Measurements from ENCODE around the gene ZNF14.
A peak's percentile ranks its signal among the peaks of the same experiment; 100 is the strongest.
"Not testable (repeated sequence)": the region's sequence is repeated elsewhere in the genome, so short reads cannot be mapped to it uniquely, and the experiment has no call there.

ZNF14 gene

DNA sequence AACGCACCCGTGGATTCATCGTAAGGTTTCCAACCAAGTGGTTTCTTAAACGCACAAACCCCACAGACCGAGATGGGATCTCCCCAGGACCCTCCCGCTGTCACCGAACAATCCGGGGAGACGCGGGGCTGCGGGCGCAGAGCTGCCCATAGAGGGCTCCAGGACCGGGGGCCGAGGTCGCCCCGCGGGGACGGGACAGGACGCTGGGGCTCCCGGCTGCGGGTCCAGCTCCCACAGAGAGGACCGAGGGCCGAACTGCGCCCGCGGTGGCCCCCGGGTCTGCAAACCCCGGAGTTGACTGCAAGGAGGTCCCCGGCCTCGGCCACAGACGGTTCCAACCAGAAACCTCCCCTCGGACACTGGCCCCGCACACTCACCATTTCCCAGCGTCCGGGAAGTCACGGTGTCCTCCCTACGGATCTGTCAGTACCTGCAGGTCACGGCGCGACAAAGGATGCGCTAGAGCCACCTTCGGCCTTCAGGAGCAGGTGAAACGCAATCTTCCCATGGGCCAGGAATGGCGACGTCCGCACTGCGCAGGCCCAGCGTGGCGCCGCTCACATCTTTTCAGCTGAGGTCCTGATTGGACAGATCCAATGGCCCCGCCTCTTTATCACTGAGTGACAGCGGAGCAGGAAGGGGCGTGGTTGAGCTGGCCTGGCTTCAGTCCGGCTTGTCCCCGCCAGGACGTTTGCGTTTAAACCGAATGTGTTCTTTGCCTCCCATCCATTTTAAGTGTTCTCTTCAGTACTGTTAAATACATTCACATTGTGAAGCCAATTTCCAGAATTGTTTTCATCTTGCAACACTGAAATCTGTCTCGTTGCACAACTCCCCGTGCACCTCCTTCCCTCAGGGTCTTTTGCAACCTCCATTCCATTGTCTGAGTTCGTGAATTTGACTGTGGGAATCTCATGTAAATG lies at the start of gene ZNF14:
Gene ZNF14, minus strand, starts transcription at position 534 of the 923 bp plus-strand sequence. Its CDS starts 154 bp downstream, at position 380.
- no peak for TF ChIP-seq ZNF274 (IDR thresholded peaks at IDR 0.05; ENCODE audit: low read depth, low read length)
- H3K4me3 ChIP-seq (ENCODE audit: low read length) = peak within 1 kb of the TSS; percentile 88

GRCh38 chr19:19781791-19782190 lies 48.9 kb upstream of the ZNF14 start:
- H3K4me3 ChIP-seq (ENCODE audit: low read length) = not testable (repeated sequence)

GRCh38 chr19:19778666-19779065 lies 45.8 kb upstream of the ZNF14 start:
- TF ChIP-seq ZNF274 (IDR thresholded peaks at IDR 0.05; ENCODE audit: low read depth, low read length) = 0 out of 2 replicates have a peak, but pooled peaks have one; percentile 1
- no peak overlapping the region for H3K4me3 ChIP-seq (ENCODE audit: low read length)

DNA sequence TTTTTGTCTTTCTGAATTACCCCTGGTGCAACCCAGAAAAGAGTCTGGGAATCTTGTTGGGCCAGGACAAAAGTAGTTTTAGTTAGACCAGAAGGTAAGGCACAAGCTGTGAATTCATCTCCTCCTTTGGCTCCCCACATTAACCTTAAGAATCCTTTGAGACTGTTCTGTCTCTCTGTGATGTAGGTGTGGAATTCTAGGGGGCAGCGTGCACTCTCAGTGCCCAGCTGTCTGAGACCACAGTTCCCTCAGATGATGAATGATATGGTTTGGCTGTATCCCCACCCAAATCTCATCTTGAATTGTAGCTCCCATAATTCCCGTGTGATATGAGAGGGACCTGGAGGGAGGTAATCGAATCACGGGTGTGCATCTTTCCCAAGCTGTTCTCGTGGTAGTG lies 44.8 kb upstream of the ZNF14 start:
- no peak for TF ChIP-seq ZNF274 (IDR thresholded peaks at IDR 0.05; ENCODE audit: low read depth, low read length)
- peak overlapping the region; percentile 90 for H3K4me3 ChIP-seq (ENCODE audit: low read length)

DNA sequence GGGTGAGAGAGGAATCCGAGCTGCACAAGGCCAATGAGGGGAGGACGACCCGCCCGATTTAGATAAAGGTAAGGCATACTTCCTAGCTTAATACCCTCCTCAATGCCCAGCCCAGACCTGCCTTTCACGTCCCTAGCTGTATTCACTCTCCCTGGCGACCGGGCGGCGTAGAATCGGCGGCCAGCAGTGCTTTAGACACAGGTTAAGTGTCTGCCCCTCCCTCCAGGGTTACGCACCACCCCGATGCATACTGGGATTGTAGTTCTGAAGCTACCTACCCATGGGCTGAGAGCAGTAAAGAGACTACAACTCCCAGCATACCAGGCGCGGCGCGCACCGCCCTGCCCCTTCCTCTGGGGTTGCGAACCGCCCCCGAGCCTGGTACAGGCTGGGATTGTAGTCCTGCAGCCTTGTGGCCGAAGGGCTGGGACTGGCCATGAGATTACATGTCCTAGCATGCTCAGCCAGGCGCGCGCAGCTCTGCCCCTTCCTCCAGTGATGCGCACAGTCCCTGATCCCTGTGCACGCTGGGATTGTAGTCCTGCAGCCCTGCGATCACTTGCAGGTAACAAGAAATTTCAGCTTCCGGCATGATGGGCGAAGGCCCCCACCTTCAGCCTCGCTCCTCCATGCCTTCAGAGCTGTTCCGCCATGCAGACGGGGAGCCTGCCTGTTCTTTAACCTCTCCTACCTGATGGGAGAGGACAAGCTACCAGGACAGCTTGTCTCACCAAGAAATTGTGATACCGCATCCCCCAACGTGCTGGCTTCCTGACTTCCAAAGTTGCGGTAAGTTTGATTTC lies 43.5 kb upstream of the ZNF14 start:
- peak overlapping the region; percentile 90 for H3K4me3 ChIP-seq (ENCODE audit: low read length)
- no peak for TF ChIP-seq ZNF274 (IDR thresholded peaks at IDR 0.05; ENCODE audit: low read depth, low read length)

DNA sequence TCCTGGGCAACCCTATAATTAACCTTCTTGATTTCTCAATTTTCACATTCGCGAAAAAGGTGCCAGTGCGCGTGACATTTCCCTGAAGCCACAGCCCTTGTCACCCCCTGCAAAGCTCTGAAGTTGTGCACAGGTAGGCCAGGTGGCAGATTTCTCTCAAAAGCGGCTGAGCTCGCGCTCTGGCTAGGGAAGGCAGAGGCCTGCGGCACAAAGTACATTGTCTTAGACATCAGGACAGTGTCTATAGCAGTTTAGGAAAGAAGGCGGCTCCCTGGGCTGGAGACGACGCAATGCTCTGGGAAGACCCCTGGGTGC lies 42.9 kb upstream of the ZNF14 start:
- peak overlapping the region; percentile 69 for H3K4me3 ChIP-seq (ENCODE audit: low read length)
- TF ChIP-seq ZNF274 (IDR thresholded peaks at IDR 0.05; ENCODE audit: low read depth, low read length) = no peak

DNA sequence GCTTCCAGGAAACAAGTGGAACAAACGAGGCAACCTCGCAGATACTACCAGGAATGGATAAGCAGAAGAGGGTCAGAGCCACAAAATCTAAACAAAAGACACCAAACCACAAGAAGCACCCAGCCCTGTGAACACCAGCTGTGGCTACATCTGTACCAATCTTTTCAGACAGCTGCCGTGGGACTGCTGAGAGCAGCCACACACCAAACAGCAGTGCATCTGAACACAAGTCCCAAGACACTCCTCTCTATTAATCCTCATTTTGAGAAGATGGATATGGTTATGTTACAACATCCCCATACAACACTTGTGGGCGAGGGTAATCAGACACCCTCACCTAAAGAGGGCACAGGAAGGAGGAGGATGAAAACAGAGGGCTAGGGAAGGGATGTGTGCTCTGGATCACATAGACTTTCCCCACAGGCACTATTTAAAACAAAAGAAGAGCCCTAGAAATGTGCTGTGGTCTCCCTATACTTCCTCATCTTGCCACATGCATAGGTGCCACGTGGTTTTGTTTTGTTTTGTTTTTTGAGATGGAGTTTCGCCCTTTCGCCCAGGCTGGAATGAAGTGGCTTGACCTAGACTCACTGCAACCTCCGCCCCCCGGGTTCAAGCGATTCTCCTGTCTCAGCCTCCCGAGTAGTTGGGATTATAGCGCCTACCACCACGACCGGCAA lies 41.6 kb upstream of the ZNF14 start:
- TF ChIP-seq ZNF274 (IDR thresholded peaks at IDR 0.05; ENCODE audit: low read depth, low read length) = no peak
- H3K4me3 ChIP-seq (ENCODE audit: low read length) = no peak overlapping the region

DNA sequence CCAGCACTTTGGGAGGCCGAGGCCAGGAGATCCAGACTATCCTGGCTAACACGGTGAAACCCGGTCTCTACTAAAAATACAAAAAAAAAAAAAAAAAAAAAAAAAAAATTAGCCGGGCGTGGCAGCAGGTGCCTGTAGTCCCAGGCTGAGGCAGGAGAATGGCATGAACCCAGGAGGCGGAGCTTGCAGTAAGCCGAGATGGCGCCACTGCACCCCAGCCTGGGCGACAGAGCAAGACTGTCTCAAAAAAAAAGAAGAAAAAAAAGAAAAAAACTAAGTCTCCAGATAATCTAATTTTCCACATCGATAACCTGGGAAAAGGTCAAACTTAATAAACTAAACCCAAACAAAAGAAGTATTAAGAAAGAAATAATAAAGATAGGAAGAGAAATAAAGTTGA lies 39.1 kb upstream of the ZNF14 start:
- H3K4me3 ChIP-seq (ENCODE audit: low read length) = not testable (repeated sequence)

DNA sequence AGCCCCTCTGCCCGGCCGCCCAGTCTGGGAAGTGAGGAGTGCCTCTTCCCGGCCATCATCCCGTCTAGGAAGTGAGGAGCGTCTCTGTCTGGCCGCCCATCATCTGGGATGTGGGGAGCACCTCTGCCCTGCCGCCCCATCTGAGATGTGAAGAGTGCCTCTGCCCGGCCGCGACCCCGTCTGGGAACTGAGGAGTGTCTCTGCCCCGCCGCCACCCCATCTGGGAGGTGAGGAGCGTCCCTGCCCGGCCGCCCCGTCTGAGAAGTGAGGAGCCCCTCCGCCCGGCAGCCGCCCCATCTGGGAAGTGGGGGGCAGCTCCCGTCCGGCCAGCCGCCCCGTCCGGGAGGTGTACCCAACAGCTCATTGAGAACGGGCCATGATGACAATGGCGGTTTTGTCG lies 37.1 kb upstream of the ZNF14 start:
- H3K4me3 ChIP-seq (ENCODE audit: low read length) = not testable (repeated sequence)

GRCh38 chr19:19758164-19758563 lies 25.3 kb upstream of the ZNF14 start:
- TF ChIP-seq ZNF274 (IDR thresholded peaks at IDR 0.05; ENCODE audit: low read depth, low read length) = no peak
- H3K4me3 ChIP-seq (ENCODE audit: low read length) = no peak overlapping the region

DNA sequence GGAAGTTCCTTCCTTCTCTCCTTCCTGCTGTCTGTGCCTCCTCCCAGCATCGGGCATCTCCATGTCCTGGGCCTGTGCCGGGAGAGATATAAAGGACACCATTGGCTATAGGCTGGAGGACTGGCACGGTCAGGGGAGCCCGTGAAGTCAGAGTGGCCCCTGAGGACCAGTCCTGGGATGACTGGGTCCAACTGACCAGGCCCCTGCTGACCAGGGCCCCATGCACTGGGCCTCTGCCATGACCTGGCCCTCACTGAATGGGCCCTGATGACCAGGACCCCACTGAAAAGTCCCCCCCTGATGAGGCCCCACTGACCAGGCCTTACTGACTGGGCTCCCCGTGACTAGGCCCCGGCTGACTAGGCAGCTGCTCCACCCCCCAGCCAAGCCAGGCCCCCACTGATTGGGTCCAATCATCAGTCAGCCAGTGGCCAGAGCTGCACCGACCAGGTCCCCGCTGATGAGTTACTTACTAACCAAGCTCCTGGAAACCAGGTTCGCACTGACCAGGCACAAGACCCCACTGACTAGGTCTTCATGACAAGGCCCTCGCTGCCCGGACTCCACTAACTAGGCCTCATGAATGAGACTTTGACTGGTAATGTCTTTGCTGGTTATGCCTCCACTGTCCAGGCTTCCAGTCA lies 20.0 kb upstream of the ZNF14 start:
- no peak overlapping the region for H3K4me3 ChIP-seq (ENCODE audit: low read length)
- no peak for TF ChIP-seq ZNF274 (IDR thresholded peaks at IDR 0.05; ENCODE audit: low read depth, low read length)

DNA sequence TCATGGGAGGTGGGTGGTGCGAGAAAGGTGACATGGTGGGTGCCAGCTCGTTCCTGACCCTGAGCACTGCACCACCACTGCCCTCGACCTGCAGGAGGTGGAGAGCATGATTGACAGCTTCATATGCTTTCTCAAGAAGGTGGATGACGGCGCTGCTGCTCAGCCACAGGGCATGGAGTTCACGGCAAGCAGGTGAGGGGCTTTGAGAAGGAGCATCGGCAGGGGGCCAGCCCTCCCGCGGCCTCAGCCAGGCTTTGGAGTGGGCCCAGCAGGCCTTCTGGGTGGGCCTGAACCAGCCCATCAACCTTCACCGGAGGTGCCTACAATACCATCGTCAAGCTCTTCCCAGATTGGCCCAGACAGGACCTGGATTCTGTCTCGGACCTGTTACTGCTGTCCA lies 18.9 kb upstream of the ZNF14 start:
- H3K4me3 ChIP-seq (ENCODE audit: low read length) = no peak overlapping the region
- TF ChIP-seq ZNF274 (IDR thresholded peaks at IDR 0.05; ENCODE audit: low read depth, low read length) = no peak

DNA sequence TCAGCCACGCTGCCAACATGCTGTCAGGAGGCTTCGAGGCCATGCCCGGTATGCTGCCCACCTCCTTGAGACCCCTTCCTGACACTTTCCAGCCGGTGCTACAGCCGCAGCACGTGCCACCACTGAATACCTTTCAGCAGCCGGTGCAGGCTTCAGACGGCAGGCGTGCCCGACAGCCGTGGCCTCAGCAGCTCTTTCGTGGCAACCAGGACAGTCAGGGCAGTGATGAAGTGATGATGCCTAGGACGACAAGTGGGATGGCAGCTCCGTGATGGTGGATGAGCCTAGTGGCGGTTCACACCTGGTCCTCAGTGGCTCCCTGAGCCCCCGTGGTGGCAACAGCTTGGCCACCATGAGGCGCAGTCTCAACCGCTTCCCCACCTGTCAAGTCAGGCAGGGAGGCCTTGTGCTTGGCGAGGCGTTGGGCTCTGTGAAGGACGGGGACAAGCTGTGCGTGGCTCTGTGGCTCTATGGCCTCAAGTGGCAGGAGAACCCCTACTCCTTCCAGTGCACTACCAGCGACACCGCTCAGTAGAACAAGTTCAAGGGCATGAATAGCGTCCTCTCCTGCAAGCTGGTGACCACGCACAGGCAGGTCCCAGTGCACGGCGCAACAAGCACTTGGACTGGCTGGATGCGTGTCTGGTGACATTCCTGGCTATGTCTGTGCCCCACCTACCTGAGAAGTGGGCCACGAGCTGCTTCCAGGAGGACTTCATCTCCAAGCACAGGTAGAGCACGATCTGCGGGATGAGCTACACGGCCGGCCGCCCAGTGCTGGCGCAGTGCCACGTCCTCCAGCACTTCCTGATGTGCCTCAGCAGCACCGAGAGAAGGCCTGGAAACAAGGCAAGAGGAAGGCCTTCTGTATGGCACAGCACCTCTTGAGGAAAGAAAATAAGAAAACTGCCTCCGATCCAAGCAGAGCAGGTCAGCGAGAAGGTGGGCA lies 18.2 kb upstream of the ZNF14 start:
- no peak overlapping the region for H3K4me3 ChIP-seq (ENCODE audit: low read length)
- TF ChIP-seq ZNF274 (IDR thresholded peaks at IDR 0.05; ENCODE audit: low read depth, low read length) = no peak

Measured in GM08714 (cell line).